Pericardium fibroblast (primary cell): ENCODE results near the gene HOXA4. TPM values are rescaled to one million over a fixed set of nuclear protein-coding genes. Genes with fewer than 3 reads are reported as not detected.

ENCODE experiments used
- total RNA-seq: library from RNA; depleted of rRNA; stranded (reverse); fragments of >200 nt; gene quantifications from 2 replicates; pipeline ENCODE4 v1.2.3, GENCODE V29; 2015

HOXA4 gene
- total RNA-seq: 1.5 TPM in 1 of 2 replicates, not detected in the other

DNA sequence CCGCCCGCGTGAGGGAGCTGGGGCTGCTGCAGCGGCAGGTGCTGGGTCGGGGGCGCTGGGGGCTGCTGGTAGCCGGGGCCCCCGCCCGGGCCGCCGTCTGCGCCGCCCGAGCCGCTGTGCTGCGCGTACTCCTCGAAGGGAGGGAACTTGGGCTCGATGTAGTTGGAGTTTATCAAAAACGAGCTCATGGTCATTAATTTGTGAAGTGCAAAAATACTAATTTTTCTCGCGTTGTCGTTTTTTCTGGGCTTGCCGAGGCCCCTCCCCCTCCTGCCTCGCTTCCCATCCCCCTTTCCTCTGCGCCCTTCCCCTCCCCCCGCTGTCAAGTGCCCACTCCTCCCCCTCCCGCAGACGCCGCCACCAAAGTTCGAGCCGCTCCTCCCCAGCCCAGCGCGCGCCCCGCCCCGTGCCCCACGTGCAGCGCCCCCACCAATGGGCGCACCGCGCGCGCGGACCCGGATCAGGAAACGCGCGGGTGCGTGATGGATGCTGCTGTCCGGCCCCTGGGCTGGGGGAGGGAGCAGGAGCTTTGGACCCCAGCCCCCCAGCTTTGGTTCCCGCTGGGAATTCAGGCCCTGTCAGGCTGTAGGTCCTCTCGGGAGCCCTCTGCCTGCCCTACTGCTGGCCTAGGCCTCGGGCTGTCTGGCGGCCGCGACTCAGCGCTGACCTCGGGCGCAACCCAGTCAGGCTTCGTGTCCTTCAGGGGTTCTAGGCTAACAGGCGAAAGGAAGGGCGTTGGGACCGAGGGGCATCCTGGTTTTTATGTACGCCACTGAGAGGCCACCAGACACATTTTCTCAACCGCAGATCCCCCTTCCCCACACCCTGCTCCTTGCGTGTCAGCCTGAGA lies at the start of gene HOXA4:
Gene HOXA4 (minus strand): TSS at position 218 of the 850 bp plus-strand sequence. CDS start 24 bp downstream, at position 194.

DNA sequence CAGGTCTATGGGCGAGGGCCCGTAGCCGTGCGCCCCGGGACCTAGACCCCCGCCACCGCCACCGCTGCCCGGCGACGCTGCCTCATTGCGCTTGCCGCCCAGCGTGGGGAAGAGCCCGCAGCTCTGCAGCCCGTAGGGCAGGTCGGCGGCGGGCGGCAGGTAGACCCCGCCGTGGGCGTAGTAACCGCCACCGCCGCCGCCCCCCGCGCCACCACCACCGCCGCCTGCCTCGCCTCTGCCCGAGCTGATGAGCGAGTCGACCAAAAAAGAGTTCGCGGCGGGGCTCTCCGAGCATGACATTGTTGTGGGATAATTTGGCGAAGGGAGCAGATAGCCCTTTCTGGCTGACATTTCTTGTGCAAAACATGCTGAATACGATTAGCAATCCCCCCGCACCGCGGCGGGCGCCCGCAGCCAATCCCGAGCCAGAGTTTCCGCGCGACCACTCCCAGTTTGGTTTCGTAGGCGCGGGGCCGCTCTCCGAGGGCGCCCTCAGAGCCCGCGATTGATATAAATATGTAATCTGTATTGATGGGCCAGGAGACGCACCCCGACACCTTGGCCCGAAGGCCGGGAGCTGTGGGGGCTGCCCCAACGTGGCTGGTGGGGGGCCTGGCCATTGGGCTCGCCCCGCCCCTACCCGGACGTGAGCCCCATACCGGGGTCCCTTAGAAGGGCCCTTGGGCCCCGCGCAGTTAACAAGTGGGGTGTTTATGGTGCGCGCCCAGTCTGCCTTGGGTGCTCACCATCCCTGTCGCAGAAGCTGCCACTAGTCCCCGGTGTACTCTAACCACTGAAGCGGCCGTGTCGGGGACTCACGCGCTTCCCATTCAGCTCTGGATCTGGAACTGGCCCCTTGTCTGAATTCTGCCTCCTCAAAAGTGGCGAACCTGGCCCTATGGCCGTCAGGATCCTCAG lies 43.7 kb upstream of the HOXA4 start, which contains the start of gene HOXA10:
Gene HOXA10 (minus strand): TSS at position 365 of the 918 bp plus-strand sequence. CDS start 14 bp downstream, at position 351.

DNA sequence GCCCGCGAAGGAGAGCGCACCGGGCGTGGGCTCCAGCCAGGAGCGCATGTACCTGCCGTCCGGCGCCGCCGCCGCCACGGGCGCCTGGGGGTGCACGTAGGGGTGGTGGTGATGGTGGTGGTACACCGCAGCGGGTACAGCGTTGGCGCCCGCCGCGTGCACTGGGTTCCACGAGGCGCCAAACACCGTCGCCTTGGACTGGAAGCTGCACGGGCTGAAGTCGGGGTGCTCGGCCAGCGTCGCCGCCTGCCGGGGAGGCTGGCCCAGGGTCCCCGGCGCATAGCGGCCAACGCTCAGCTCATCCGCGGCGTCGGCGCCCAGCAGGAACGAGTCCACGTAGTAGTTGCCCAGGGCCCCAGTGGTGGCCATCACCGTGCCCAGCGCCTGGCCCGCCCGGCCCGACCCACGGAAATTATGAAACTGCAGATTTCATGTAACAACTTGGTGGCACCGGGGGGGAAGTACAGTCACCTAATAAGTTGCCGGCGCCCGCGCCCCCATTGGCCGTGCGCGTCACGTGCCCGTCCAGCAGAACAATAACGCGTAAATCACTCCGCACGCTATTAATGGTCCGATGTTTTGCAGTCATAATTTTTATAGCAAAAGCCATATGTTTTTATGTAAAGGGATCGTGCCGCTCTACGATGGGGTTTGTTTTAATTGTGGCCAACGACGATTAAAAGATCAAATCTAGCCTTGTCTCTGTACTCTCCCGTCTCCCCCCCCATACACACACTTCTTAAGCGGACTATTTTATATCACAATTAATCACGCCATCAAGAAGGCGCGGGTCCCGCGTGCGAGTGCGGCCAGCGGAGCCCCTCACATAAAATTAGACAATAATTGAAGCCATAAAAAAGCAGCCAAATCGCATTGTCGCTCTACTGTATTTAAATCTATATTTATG lies 34.8 kb upstream of the HOXA4 start, which contains the start of gene HOXA9:
Gene HOXA9 (minus strand): TSS at position 449 of the 907 bp plus-strand sequence. CDS start 80 bp downstream, at position 369.

DNA sequence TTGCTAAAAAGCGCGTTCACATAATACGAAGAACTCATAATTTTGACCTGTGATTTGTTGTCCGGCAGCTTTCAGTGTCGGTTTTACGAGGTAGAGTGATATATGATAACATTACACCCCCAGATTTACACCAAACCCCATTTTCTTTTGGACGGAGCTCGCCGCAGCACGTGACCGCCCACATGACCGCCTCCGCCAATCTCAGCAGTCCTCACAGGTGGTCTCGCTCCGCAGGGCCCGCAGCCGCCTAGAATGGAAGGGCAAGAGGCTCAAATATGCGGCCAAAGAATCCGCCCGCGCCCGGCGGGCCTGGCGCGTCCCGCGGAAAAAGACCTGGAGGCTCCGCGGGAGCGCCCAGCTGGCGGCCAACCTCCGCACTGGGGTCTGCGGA lies 25.9 kb upstream of the HOXA4 start, which contains the start of gene HOXA7:
Gene HOXA7 (minus strand): TSS at position 168 of the 391 bp plus-strand sequence. CDS start 130 bp downstream, at position 38.

DNA sequence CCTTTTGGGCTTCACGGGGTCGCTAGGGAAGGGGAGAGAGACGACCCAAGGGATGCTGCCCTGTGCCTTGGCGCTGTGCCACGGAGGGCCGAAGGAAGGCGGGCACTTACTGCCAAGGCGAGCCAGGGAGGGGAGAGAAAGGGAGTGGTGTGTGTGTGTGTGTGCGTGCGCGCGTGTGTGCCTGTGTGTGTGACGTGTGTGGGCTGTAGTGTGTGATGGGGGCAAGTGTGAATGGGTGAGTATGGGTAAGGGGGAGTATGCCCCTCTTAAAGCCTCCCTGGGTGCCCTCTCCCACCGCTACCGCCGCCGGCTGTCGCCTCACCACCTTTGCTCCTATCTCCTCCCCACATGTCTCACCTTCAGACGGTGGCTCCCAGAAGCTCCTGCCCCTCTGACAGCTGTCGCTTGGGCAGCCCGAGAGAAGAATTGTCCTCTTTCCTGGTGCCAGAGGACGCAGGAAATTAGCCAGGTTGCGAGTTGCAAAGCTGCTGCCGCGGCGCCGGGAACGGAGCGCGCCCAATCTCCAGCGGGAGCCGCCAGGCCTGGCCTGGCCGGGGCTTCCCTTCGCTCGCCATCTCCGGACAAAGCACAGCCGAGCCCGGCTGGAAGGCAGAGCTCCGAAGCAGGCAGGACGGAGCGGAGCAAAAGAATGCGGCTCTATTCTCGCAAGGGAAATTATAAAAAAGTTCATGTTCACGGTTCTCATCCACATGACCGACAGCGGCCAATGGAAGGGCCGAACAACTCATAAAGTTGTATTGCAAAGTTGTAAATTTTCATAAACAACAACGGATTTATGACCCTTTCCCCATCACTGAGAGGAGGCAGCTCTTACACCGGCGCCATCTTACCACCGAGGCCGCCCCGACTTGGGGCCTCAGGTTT lies 21.6 kb upstream of the HOXA4 start, which contains the start of gene HOXA3:
Gene HOXA3 (minus strand): TSS at position 653 of the 885 bp plus-strand sequence. CDS start 41,943 bp downstream, outside the sequence.

DNA sequence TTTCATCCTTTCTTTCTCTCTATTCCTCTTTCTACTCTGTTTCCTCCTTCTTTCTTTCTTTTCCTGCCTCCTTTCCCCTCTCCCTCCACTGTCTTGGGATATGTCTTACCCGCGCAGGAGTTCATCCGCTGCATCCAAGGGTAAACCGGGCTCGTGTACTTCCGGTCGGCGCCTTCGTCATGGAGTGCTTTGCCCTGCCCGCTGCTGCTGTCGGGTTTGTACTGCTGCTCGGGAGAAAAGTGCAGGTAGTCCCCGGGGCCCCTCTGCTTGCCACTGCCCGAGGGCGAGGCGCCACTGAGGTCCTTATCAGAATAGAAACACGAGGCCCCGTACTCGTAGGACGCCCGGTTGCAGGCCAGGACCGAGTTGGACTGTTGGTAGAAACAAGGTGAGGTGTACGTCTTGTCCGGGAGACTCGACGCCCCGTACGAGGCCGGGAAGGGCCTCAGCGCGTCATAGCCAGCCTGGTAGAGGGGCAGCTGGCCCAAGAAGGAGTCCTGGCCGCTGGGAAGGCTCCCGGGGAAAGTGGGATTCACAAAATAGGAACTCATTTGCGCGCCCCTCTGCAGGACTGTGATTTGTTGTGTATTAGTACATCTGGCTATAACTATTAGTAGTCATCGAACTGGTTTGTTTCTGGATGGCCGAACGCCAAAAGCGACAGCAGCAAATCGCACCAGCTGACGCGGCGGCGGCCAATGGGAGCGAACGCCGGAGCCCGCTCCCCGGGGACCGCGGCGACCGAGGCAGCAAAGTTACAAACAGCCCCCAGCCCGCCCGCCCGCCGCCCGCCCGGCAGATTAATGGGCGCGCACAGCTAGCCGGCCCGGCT lies 16.9 kb upstream of the HOXA4 start, which contains the start of gene HOXA6:
Gene HOXA6 (minus strand): TSS at position 576 of the 832 bp plus-strand sequence. CDS start 25 bp downstream, at position 551.

DNA sequence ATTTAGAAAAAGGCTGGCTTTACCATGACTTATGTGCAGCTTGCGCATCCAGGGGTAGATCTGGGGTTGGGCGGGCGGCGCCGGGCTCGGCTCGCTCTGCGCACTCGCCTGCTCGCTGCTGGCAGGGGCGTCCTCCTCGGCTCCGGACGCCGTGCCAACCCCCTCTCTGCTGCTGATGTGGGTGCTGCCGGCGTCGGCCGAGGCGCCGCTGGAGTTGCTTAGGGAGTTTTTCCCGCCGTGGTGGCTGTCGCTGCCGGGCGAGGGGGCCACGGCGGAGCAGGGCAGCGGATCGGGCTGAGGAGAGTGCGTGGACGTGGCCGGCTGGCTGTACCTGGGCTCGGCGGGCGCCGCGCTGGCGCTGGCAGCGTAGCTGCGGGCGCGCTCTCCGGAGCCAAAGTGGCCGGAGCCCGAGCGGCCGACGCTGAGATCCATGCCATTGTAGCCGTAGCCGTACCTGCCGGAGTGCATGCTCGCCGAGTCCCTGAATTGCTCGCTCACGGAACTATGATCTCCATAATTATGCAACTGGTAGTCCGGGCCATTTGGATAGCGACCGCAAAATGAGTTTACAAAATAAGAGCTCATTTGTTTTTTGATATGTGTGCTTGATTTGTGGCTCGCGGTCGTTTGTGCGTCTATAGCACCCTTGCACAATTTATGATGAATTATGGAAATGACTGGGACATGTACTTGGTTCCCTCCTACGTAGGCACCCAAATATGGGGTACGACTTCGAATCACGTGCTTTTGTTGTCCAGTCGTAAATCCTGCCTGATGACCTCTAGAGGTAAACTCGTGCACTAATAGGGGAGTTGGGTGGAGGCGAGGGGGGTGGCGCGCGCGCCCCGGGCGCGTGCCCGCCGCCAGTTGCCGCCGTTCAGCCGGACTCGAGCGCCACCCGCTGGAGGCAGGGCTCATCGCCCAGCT lies 12.7 kb upstream of the HOXA4 start, which contains the start of gene HOXA5:
Gene HOXA5 (minus strand): TSS at position 659 of the 927 bp plus-strand sequence. CDS start 74 bp downstream, at position 585.

DNA sequence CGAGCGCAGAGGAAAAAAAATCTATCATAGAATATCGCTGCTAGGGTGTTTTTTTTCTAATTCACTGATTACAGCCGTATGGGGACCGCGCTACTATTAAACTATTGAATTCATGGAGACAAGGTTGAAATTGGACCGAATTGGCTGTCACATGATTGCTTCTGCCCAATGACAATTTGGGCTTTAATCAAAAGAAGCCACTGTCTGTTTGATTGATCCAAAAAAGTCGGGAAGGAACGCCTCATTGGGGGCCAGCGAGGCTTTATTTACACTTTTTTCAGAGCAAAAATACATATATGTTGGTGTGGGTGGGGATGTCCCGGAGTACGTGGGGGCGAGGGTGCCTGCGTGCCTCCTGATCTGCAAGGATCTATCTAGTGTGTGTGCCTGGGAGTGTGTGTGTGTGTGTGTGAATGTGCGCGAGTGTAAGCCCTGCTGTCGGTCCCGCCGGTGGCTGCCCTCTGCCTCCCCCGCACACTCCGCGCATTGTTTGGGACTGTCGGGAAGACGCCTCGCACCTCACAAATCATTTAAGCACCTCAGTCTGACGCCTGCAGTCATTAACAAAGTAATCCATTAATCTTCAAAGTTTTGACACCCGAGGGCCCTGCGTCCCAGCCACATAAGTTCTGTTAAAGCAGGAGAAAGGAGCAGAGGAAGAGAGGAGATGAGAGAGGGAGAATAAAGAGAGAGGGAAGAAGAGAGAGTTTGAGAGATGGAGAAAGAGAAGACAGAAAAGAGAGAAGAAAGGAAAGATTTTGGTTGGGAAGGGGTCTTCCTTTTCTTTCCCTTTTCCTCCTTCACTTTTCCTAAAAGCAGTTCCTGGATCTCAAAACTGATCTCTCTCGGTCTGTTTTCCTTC lies 27.7 kb downstream of the HOXA4 start, which contains the start of gene HOXA2:
Gene HOXA2 (minus strand): TSS at position 103 of the 862 bp plus-strand sequence. CDS start 183 bp downstream, outside the sequence.

DNA sequence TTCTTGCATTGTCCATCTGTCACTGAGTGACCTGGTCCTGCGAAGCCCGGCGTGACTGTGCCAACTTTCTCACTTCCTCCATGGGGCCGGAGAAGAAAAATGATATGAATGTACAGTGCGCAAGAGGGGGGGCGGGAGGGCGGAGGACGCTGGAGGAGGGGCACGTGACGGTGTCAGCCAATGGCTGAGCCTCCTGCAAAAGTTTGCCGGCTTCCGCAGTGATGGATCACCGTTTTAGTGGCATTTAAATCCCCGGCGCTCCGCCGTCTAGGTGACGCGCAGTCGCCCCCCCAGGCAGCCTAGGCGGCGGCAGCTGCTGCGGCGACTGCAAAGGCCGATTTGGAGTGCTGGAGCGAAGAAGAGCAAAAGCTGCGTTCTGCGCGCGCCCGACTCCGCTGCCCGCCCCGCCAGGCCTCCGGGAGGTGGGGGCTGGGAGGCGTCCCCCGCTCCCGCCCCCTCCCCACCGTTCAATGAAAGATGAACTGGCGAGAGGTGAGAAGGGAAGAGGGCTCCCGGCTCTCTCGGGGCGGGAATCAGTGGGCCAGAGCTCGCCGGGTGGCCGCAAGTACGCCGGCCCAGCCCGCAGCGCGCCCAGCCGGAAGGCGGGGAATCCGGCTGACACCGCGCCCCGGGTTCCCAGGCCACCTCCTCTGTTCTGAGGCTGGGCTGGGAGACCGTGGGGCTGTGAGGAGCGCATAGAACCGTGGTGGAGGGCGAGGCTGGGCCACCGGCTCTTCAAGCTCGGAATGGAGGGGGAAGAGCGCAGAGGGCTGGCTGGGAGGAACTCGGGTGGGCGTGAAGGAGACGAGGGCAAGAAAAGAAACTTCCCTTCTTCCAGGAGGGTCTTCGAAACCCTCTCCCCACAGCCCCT lies 34.4 kb downstream of the HOXA4 start, which contains the start of gene HOXA1:
Gene HOXA1 (minus strand): TSS at position 104 of the 871 bp plus-strand sequence. CDS start 88 bp downstream, at position 16.

Other genes with a start within 250 kb of the HOXA4 start
- 0.23 and 3.3 TPM in 2 replicates for gene HOXA1, start 34.8 kb downstream of the HOXA4 start, total RNA-seq
- 6.4 TPM in 1 of 2 replicates, not detected in the other for gene HOXA2, start 28.1 kb downstream of the HOXA4 start, total RNA-seq
- gene HOXA5, start 12.9 kb upstream of the HOXA4 start, total RNA-seq: 1.3 and 35.0 TPM in 2 replicates
- 0.26 and 0.35 TPM in 2 replicates for gene HOXA6, start 17.0 kb upstream of the HOXA4 start, total RNA-seq
- gene HOXA3, start 21.8 kb upstream of the HOXA4 start, total RNA-seq: 4.0 and 8.3 TPM in 2 replicates
- 0.26 and 0.58 TPM in 2 replicates for gene HOXA7, start 25.9 kb upstream of the HOXA4 start, total RNA-seq
- gene HOXA9, start 34.8 kb upstream of the HOXA4 start, total RNA-seq: 4.0 TPM in 1 of 2 replicates, not detected in the other
- gene HOXA10, start 43.6 kb upstream of the HOXA4 start, total RNA-seq: 2.3 TPM in 1 of 2 replicates, not detected in the other
- 4.0 TPM in 1 of 2 replicates, not detected in the other for gene HOXA11, start 54.5 kb upstream of the HOXA4 start, total RNA-seq
- gene HOXA13, start 69.3 kb upstream of the HOXA4 start, total RNA-seq: not detected in 2 replicates
- gene EVX1, start 112.0 kb upstream of the HOXA4 start, total RNA-seq: not detected in 2 replicates